PC-9 (cell line): ENCODE measurements around the gene LCN6. TPM values are rescaled to one million over a fixed set of nuclear protein-coding genes. Genes with fewer than 3 reads are reported as not detected.
"Not testable (repeated sequence)": the region's sequence is repeated elsewhere in the genome, so short reads cannot be mapped to it uniquely, and the experiment has no call there.

Source experiments
- Bru-seq: library from RNA; stranded (reverse); fragments of 400-500 nt; gene quantifications from one replicate; lab custom pipeline; 2021; lab: Mats Ljungman, UMichigan
- BruChase-seq, 2 experiments: library from RNA; stranded (reverse); fragments of 400-500 nt; gene quantifications; one replicate each; lab custom pipeline; 2021; lab: Mats Ljungman, UMichigan
- BruUV-seq: library from RNA; stranded (reverse); fragments of 400-500 nt; replicated peaks from 2 replicates; lab custom pipeline; 2021; lab: Mats Ljungman, UMichigan
- CTCF ChIA-PET: fragments of 300-600 bp; sonication (Branson Sonifier 250); formaldehyde crosslinking; loops from one replicate; lab custom pipeline; 2022; ENCODE audit warnings: antibody characterized with exemption; lab: Charles Lee
- POLR2A ChIA-PET: fragments of 300-600 bp; sonication (Branson Sonifier 250); formaldehyde crosslinking; loops from one replicate; lab custom pipeline; 2022; ENCODE audit warnings: antibody characterized with exemption; ENCODE audit not compliant: unreplicated experiment; lab: Charles Lee
- DNase-seq, 2 experiments: peaks; one replicate each; pipeline versions ENCODE4 v3.0.0 to v3.0.0-alpha.2; 2015 to 2022; ENCODE audit warnings: mixed read lengths in 1 of 2
- H2AFZ ChIP-seq: fragments of 200-600 bp; sonication (generic); 2 replicates; pipeline ENCODE4 v1.8.1; 2017; ENCODE audit warnings: antibody characterized with exemption
- H3F3A ChIP-seq: fragments of 200-600 bp; sonication (generic); 2 replicates; pipeline ENCODE4 v1.8.1; 2017; ENCODE audit warnings: antibody characterized with exemption, mild to moderate bottlenecking, low read depth; ENCODE audit not compliant: insufficient read depth
- H3K27ac ChIP-seq: fragments of 200-600 bp; sonication (generic); 2 replicates; pipeline ENCODE4 v1.6.1; 2016; ENCODE audit warnings: mixed run types
- H3K27me3 ChIP-seq: fragments of 200-600 bp; sonication (generic); 2 replicates; pipeline ENCODE4 v1.6.1; 2016; ENCODE audit warnings: low read depth, mixed run types; ENCODE audit not compliant: insufficient read depth
- H3K36me3 ChIP-seq: fragments of 200-600 bp; sonication (generic); 2 replicates; pipeline ENCODE4 v1.6.1; 2016; ENCODE audit warnings: low read depth, mixed run types
- H3K4me1 ChIP-seq: fragments of 200-600 bp; sonication (generic); replicated peaks from 2 replicates; pipeline ENCODE4 v1.6.1; 2016; ENCODE audit warnings: mixed run types; ENCODE audit not compliant: insufficient read depth
- H3K4me2 ChIP-seq: fragments of 200-600 bp; sonication (generic); 2 replicates; pipeline ENCODE4 v1.6.1; 2017; ENCODE audit warnings: mixed run types
- H3K4me3 ChIP-seq: fragments of 200-600 bp; sonication (generic); 2 replicates; pipeline ENCODE4 v1.6.1; 2016; ENCODE audit warnings: mixed run types
- H3K79me2 ChIP-seq: fragments of 200-600 bp; sonication (generic); 2 replicates; pipeline ENCODE4 v1.6.1; 2017; ENCODE audit warnings: low read depth, mixed run types
- H3K9me2 ChIP-seq: fragments of 200-600 bp; sonication (generic); 2 replicates; pipeline ENCODE4 v1.8.1; 2017; ENCODE audit warnings: mild to moderate bottlenecking; ENCODE audit not compliant: insufficient read depth
- H3K9me3 ChIP-seq: fragments of 200-600 bp; sonication (generic); 2 replicates; pipeline ENCODE4 v1.8.1; 2016; ENCODE audit warnings: low read depth; ENCODE audit not compliant: insufficient read depth
- H4K20me1 ChIP-seq: fragments of 200-600 bp; sonication (generic); 2 replicates; pipeline ENCODE4 v1.8.1; 2017; ENCODE audit not compliant: insufficient read depth
- EZH2 ChIP-seq: fragments of 200-600 bp; sonication (generic); IDR thresholded peaks from 2 replicates; pipeline ENCODE4 v1.8.0; 2017; ENCODE audit warnings: antibody characterized with exemption, low read depth
- intact Hi-C: fragments of 100-400 bp; cut with micrococcal nuclease; formaldehyde crosslinking; loops from one replicate; pipeline ENCODE4 v1.10.0; 2022; ENCODE audit not compliant: unreplicated experiment
- long read RNA-seq: library from polyadenylated mRNA; stranded (forward); transcript quantifications from one replicate; pipeline ENCODE4 v2.0.0, GENCODE V29; 2022
- total RNA-seq: library from RNA; stranded (reverse); gene quantifications from 2 replicates; pipeline ENCODE4 v1.2.3, GENCODE V29; 2021
- TF ChIP-seq, protein P1 (sequence below): fragments of 200-600 bp; sonication (generic); conservative IDR thresholded peaks from 2 replicates; pipeline ENCODE4 v1.6.1; 2017; ENCODE audit warnings: mixed run types, antibody characterized with exemption, mild to moderate bottlenecking, moderate library complexity

The LCN6 gene, protein sequence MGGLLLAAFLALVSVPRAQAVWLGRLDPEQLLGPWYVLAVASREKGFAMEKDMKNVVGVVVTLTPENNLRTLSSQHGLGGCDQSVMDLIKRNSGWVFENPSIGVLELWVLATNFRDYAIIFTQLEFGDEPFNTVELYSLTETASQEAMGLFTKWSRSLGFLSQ
- total RNA-seq = not detected in 2 replicates
- not detected for Bru-seq, nascent RNA
- not detected for BruChase-seq, experiment 1, labeled RNA remaining after a 2-hour chase
- not detected for BruChase-seq, experiment 2, labeled RNA remaining after a 6-hour chase
- long read RNA-seq = 0 reads

DNA sequence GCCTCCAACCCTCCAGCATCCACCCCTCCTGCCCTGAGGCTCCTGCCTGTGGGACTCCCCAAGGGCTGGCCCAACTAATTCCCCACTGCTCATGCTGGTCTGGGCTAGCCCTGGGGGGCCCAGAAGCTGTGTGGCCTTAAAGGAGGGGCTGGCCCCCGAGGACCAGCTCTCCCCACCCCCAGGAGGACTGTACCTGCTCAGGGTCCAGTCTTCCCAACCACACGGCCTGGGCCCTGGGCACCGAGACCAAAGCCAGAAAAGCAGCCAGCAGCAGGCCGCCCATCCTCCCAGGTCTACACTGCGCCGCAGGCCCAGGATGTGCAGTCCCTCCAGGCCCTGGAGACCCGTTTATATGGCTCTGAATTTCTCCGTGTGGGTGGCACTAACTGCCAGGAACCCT is at the start of gene LCN6:
Gene LCN6, minus strand, starts transcription at position 325 of the 400 bp plus-strand sequence. Its CDS starts 42 bp downstream, at position 283.
- no peak for DNase-seq
- H3F3A ChIP-seq = no peaks in the 10 kb centered on the region
- intact Hi-C loops = no loop called here
- CTCF ChIA-PET = no interaction called here
- H3K9me3 ChIP-seq = peaks cover 12% of the 10 kb centered on the region; the same call in 1 of the 2 replicates
- H3K9me2 ChIP-seq = no peaks in the 10 kb centered on the region
- H3K27me3 ChIP-seq = peaks cover 72% of the 10 kb centered on the region
- H3K36me3 ChIP-seq = no peaks in the 10 kb centered on the region
- no peak within 1 kb of the TSS for H3K27ac ChIP-seq
- no peak within 1 kb of the TSS for H3K4me3 ChIP-seq
- H3K79me2 ChIP-seq = no peaks in the 10 kb centered on the region
- no peak within 1 kb of the TSS for H3K4me2 ChIP-seq
- no TSS peak for BruUV-seq
- TF ChIP-seq EZH2 = no peak
- TF ChIP-seq, protein P1, sequence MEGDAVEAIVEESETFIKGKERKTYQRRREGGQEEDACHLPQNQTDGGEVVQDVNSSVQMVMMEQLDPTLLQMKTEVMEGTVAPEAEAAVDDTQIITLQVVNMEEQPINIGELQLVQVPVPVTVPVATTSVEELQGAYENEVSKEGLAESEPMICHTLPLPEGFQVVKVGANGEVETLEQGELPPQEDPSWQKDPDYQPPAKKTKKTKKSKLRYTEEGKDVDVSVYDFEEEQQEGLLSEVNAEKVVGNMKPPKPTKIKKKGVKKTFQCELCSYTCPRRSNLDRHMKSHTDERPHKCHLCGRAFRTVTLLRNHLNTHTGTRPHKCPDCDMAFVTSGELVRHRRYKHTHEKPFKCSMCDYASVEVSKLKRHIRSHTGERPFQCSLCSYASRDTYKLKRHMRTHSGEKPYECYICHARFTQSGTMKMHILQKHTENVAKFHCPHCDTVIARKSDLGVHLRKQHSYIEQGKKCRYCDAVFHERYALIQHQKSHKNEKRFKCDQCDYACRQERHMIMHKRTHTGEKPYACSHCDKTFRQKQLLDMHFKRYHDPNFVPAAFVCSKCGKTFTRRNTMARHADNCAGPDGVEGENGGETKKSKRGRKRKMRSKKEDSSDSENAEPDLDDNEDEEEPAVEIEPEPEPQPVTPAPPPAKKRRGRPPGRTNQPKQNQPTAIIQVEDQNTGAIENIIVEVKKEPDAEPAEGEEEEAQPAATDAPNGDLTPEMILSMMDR = no peak
- no peak within 1 kb of the TSS for H2AFZ ChIP-seq
- H4K20me1 ChIP-seq = no peaks in the 10 kb centered on the region
- H3K4me1 ChIP-seq = no peaks in the 10 kb centered on the region
- POLR2A ChIA-PET = no interaction called here

DNA sequence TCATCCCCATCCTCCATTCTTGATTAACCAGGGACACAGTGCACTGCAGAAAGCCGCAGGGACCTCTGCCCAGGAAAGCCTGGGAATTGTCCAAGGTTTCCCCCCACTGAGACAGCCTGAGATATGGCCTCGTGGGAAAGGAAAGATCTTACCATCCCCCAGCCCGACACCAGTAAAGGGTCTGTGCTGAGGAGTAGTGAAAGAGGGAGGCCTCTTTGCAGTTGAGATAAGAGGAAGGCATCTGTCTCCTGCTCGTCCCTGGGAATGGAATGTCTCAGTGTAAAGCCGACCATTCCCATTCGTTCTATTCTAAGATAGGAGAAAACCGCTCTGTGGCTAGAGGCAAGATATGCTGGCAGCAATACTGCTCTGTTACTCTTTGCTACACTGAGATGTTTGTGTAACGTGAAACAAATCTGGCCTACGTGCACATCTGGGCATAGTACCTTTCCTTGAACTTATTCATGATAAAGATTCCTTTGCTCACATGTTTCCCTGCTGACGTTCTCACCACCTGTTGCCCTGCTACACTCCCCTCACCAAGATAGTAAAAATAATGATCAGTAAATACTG is 48.5 kb upstream of the LCN6 start:
- Histone ChIP-seq H3F3A (peaks cover 23% of the 10 kb centered on the region), H4K20me1 (peaks cover 14% of the 10 kb centered on the region), H3K4me1 (peaks cover 26% of the 10 kb centered on the region)
- POLR2A ChIA-PET, H3K36me3 ChIP-seq, H3K9me2 ChIP-seq, H3K27me3 ChIP-seq, H2AFZ ChIP-seq, H3K9me3 ChIP-seq, H3K4me2 ChIP-seq, CTCF ChIA-PET, DNase-seq, H3K4me3 ChIP-seq, H3K27ac ChIP-seq, BruUV-seq, H3K79me2 ChIP-seq: not testable (repeated sequence)
- intact Hi-C loops = loop anchor here (10.0 kb wide), 1 partner anchor 312 kb away; the partner anchor contains the start of gene SEC16A

DNA sequence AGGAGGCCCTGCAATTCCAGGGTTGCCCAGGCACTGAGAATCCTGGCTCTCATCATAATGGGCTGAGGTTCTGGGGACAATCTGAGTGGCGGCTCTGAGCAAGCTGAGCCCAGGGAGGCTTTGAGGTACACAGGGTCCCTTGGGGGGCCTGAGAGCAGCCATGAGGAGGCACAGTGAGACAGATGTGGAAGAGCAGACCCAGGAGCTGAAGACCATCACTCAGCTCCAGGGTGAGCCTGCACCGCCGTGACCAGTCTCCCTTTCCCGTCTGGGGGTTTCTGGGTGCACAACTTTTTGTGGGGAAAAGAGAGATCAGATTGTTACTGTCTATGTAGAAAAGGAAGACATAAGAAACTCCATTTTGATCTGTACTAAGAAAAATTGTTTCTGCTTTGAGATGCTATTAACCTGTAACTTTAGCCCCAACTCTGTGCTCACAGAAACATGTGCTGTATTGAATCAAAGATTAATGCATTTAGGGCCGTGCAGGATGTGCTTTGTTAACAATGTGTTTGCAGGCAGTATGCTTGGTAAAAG is 48.0 kb upstream of the LCN6 start, which contains the start of gene CCDC183:
Gene CCDC183, plus strand, starts transcription at position 101 of the 537 bp plus-strand sequence. Its CDS starts 60 bp downstream, at position 161.
- no peaks in the 10 kb centered on the region for H3K9me3 ChIP-seq
- peaks cover 17% of the 10 kb centered on the region for H3F3A ChIP-seq
- peaks cover 8% of the 10 kb centered on the region for H3K79me2 ChIP-seq
- H2AFZ ChIP-seq = no peak within 1 kb of the TSS
- H3K4me3 ChIP-seq = no peak within 1 kb of the TSS
- H3K4me2 ChIP-seq = no peak within 1 kb of the TSS
- no peak within 1 kb of the TSS for H3K27ac ChIP-seq
- no peaks in the 10 kb centered on the region for H3K36me3 ChIP-seq
- TF ChIP-seq EZH2 = no peak
- TF ChIP-seq, protein P1 = no peak
- BruUV-seq = no TSS peak
- DNase-seq = no peak
- intact Hi-C loops = loop anchor here (10.0 kb wide), 1 partner anchor 312 kb away; the partner anchor contains the start of gene SEC16A
- ChIA-PET POLR2A (no interaction called here), CTCF (no interaction called here)
- H3K9me2 ChIP-seq = no peaks in the 10 kb centered on the region
- H3K27me3 ChIP-seq = no peaks in the 10 kb centered on the region
- peaks cover 14% of the 10 kb centered on the region for H4K20me1 ChIP-seq
- H3K4me1 ChIP-seq = peaks cover 23% of the 10 kb centered on the region
